HG03196 (cell line): ENCODE data around the gene MCF2.
"Not testable (repeated sequence)": the region's sequence is repeated elsewhere in the genome, so short reads cannot be mapped to it uniquely, and the experiment has no call there.

Experiments used
- ATAC-seq: cut with Tn5 transposase; IDR thresholded peaks from one replicate; pipeline ENCODE4 v1.9.1; 2021; ENCODE audit not compliant: unreplicated experiment

Gene MCF2, protein sequence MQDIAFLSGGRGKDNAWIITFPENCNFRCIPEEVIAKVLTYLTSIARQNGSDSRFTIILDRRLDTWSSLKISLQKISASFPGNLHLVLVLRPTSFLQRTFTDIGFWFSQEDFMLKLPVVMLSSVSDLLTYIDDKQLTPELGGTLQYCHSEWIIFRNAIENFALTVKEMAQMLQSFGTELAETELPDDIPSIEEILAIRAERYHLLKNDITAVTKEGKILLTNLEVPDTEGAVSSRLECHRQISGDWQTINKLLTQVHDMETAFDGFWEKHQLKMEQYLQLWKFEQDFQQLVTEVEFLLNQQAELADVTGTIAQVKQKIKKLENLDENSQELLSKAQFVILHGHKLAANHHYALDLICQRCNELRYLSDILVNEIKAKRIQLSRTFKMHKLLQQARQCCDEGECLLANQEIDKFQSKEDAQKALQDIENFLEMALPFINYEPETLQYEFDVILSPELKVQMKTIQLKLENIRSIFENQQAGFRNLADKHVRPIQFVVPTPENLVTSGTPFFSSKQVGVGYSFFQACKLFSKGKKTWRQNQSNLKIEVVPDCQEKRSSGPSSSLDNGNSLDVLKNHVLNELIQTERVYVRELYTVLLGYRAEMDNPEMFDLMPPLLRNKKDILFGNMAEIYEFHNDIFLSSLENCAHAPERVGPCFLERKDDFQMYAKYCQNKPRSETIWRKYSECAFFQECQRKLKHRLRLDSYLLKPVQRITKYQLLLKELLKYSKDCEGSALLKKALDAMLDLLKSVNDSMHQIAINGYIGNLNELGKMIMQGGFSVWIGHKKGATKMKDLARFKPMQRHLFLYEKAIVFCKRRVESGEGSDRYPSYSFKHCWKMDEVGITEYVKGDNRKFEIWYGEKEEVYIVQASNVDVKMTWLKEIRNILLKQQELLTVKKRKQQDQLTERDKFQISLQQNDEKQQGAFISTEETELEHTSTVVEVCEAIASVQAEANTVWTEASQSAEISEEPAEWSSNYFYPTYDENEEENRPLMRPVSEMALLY

DNA sequence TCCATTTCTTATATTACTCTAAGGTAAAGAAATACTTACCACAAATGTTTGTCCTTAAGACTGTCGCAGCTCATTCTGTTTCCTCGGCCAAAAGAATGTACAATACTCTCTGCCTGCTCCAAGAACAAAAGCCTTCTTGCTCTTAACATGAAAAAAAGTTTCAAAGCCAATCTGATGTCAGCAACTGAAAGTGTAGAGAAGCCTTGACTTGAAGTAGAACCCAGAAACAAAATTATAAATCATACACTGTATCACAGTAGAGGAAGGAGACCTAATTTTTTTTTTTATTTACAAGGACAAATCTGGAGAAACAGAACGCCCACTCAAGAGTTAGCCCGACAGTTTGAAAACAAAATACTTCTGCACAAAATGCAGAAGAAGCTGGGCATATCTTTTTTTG is at the start of gene MCF2:
Gene MCF2, minus strand, starts transcription at position 101 of the 400 bp plus-strand sequence. CDS start 56,423 bp downstream, outside the sequence.
- ATAC-seq: no peak

DNA sequence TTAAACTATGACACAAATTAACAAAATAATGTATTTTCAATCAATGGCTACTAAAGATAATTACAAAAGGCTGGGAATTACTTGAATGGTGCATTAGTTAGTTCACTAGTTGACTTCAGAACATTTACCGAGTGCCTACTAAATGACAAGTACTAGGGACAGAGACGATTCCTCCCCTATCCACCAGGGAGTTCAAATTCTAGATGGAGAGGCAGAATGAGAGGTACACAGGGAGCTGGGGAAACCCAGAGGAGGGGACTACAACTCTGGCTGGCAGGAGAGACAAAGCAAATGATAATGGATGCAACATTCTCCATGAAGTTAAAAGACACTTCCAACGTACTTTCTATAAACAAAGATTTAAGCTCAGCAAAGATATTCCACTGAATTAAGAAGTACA is 43.1 kb upstream of the MCF2 start:
- ATAC-seq: no peak

GRCh38 chrX:139750390-139750789 is 42.4 kb upstream of the MCF2 start:
- ATAC-seq: no peak

DNA sequence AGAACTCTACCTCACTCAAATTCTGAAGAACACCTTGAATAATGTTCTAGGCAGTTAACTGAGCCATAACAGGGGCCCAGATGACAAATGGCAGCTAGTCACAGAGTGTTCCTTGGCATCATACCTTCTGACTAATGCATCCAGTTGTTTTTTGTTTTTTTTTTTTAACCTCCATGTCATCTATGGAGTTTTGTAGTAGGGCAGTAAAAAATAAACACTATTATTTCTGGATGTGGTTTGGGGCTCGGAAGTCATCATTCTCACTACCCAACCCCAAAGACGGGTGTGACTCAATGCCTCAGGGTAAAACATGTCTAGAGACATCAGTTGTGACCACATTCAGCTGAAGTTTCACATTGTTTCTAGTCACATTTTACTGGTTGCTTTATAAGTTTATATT is 31.2 kb upstream of the MCF2 start:
- peak; percentile 96 for ATAC-seq

DNA sequence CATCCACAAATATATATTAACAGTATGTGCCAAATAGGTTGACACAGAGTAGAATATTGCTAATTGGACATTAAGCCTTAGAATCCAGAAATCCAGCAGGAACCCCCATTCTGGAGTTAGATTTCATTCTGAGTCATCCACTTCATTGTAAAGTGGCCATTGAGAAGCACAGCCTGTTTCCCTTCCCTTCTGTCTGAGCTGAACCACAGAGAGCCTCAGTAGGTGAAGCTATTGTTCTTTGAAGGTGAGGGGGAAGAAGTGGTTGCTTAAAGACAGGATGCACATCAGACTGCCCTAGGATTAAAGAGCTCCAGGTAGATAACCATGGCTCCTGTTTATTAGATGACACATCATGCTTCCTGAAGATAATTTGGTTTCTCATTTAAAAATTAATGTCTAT is 30.6 kb upstream of the MCF2 start:
- ATAC-seq: no peak

DNA sequence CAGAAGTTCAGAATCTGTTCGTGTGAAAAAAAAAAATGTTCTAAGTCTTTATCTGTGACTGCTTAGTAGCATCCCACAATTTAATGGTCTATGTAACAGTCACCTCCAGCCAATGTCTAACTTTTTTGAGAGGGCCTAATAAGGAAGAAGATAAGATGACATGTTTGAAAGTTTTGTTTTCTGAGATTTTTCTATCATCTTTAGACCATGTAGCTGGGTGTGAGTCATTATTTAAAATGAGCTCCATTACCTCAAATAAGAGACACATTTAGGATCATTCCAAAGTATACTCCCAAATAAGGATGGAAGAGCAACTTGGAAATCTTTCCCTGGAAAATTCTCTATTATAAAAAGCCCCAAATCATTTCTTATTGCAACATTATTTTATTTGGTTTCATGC is 28.2 kb upstream of the MCF2 start:
- no peak for ATAC-seq

GRCh38 chrX:139734996-139735395 is 27.0 kb upstream of the MCF2 start:
- no peak for ATAC-seq

DNA sequence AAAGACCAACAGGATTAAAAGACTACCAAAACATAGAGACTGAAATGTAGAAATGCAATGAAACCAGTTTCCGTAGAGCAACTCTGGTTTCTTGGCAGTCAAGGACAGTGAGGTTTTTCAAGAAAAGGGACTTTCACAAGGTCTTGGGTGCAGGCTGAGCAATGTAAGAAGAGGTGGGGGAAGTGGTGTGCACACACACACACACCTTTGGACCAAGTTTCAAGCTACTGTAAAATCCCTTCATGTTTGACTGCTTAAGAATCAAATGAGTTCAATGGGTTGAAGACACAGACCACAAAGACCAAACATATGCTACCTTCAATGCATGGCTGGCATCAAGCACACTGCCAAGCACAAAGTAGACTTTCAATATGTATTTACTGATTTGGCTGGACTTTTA is 17.8 kb upstream of the MCF2 start:
- peak; percentile 84 for ATAC-seq

GRCh38 chrX:139724626-139725025 is 16.7 kb upstream of the MCF2 start:
- ATAC-seq: no peak

GRCh38 chrX:139720979-139721378 is 13.0 kb upstream of the MCF2 start:
- no peak for ATAC-seq

DNA sequence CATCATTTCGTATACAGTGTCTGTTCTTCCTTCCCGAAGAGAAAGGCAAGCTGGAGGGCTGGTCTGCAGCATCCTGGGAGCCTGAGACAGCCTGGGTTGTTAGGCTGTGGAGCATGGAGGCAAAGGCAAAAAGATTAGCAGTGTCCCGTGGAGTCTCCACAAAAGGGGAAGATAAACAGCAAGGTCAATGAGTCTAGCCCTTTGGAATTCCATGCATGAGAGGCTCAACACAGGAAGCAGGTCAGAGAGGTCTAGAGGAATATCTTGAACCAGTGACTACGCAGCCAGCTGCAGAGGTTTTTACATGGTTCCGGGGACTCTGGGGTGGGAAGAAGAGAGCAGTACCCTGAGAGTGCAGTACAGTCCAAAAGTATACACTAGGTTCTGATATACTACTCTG is 12.2 kb upstream of the MCF2 start:
- no peak for ATAC-seq

GRCh38 chrX:139702658-139703057 is 5.3 kb downstream of the MCF2 start:
- ATAC-seq: no peak

GRCh38 chrX:139692908-139693307 is 15.1 kb downstream of the MCF2 start:
- ATAC-seq: no peak

GRCh38 chrX:139692506-139692849 is 15.5 kb downstream of the MCF2 start:
- no peak for ATAC-seq

- ATAC-seq: no peak
Observed at GRCh38 chrX:139691843-139692505, 16.0 kb downstream of the MCF2 start.

DNA sequence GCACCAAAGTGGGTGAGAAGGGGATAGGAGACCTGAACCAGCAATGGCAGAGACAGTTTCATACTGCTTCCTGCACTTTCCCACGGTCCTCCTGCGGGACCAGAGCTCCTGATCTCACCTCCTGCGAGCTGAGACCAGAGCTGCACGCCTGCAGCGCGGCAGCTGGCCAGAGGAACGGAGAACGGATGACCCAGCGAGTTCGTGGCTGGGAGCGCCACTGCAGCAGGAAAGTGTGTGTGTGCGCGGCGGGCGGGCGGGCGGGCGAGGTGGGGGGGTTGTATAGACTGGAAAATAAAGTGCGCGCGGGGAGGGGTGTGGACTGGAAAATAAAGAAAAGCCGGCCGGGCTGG is 16.5 kb downstream of the MCF2 start:
- no peak for ATAC-seq

DNA sequence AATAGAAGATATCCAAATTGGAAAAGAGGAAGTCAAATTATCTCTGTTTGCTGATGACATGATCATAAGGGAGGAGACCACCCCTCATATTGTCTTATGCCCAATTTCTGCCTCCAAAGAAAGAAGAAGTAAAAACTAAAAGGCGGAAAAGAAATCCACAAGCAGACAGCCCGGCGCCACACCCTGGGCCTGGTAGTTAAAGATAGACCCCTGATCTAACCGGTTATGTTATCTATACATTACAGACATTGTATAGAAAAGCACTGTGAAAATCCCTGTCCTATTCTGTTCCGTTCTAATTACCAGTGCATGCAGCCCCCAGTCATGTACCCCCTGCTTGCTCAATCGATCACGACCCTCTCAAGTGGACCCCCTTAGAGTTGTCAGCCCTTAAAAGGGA is 22.8 kb downstream of the MCF2 start:
- not testable (repeated sequence) for ATAC-seq

DNA sequence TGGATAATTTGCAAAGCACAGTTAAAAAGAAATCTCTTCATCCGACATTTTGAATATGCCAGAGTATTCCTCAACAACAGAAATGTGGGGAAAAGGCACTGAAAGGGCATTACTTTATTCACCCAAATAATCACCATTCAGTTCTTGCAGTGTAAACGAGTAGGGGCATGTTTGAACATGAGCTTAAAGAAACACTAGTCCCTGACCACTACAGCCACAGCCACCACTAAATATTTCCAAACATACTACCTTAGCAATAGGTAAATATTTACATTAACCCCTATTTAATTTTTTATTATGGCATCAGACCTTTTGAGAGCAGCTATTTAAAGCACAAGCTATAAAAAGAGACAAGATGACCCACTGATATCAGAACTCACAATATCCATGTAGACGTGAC is 27.6 kb downstream of the MCF2 start:
- ATAC-seq: no peak

- ATAC-seq: no peak
Observed at GRCh38 chrX:139647597-139647996, 60.4 kb downstream of the MCF2 start.

DNA sequence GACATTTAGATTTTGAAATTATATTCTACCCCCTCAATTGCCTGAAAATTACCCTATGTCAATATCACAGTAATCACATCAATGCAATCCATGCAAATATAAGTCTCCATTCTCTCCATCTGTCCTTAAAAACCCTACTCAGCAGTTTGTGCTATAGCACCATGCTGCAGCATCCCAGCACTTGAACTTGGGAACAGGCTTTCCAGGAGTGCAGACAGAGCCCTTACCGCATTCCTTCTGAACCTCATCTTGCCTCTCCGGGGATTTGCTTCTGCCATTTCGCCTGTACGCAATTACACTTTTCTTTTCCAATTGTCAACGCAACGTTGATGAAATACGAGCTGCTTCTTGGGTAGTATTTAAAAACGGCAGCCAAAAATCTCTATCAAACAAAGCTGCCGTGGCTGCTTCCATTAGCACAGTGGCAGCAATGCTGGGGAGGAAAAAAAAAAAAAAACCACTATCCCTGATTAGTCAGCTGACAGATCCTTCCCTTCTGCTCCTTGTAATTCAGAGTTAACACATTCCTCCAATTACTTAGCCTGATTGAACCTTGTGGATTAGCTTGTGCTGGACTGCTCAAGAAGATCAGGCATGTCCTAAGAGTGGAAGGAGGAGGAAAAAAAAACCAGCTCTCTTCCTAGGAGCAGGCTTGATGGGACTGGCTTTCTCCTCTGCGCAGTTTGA is 65.6 kb downstream of the MCF2 start:
- ATAC-seq: no peak

GRCh38 chrX:139640259-139640658 is 67.7 kb downstream of the MCF2 start:
- ATAC-seq: no peak
